Measurements from ENCODE around the gene TBC1D24. TPM values are rescaled to one million over a fixed set of nuclear protein-coding genes. Genes with fewer than 3 reads are reported as not detected.

Gene TBC1D24
- total and polyA plus RNA-seq, 8 donors, result 3.2 to 35.6 (median 9.0) TPM

- DNase-seq, result no peak
- Histone ChIP-seq H3K27me3 (no peaks in the 10 kb centered on the region), H3K27ac (no peak overlapping the region), H3K36me3 (peaks cover 6 to 80% (median 44%) of the 10 kb centered on the region in 4 donors), H3K9me3 (no peaks in the 10 kb centered on the region), H3K4me3 (no peak overlapping the region), H3K4me1 (no peaks in the 10 kb centered on the region)
- intact Hi-C loops (cut with DNase I; ENCODE audit: low total_unique reads), result no loop called here
- TF ChIP-seq POLR2A (IDR thresholded peaks at IDR 0.05) (no peak), EP300 (IDR thresholded peaks at IDR 0.05) (no peak), POLR2AphosphoS5 (IDR thresholded peaks at IDR 0.05) (no peak)
- TF ChIP-seq, protein P1, sequence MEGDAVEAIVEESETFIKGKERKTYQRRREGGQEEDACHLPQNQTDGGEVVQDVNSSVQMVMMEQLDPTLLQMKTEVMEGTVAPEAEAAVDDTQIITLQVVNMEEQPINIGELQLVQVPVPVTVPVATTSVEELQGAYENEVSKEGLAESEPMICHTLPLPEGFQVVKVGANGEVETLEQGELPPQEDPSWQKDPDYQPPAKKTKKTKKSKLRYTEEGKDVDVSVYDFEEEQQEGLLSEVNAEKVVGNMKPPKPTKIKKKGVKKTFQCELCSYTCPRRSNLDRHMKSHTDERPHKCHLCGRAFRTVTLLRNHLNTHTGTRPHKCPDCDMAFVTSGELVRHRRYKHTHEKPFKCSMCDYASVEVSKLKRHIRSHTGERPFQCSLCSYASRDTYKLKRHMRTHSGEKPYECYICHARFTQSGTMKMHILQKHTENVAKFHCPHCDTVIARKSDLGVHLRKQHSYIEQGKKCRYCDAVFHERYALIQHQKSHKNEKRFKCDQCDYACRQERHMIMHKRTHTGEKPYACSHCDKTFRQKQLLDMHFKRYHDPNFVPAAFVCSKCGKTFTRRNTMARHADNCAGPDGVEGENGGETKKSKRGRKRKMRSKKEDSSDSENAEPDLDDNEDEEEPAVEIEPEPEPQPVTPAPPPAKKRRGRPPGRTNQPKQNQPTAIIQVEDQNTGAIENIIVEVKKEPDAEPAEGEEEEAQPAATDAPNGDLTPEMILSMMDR (IDR thresholded peaks at IDR 0.05), result no peak
- WGBS, 5 donors, result 91 to 95% (median 94%) methylated on average over 19 of the region's 19 CpGs
These were observed 23.9 kb upstream of the TBC1D24 start for GRCh38 chr16:2450975-2451381.

DNA sequence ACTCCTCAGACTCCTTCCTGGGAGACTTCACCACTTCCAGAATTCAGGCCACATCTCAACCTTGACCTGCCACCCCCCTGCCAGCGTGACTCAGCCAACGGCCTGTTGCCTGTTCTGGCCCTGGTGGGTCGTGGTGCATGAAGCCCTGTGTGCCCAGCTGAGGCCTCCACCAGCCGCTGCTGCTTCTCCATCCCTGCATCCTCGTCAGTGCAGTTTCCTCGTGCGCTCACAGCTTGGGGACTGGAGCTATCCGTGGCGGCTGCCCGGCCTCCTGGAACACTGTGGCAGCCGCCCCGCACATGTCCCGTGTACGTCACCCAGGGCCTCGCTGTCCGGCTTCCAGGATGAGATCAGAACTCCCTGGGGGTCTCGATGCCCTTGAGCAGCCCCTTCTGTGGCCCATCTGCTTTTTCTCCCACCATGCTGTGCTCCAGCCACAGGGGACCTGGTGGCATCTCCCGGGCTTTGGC, 23.0 kb upstream of the TBC1D24 start:
- DNase-seq, result no peak
- no peaks in the 10 kb centered on the region for H3K27me3 ChIP-seq
- intact Hi-C loops (cut with DNase I; ENCODE audit: low total_unique reads), result no loop called here
- no peak overlapping the region for H3K4me3 ChIP-seq
- H3K4me1 ChIP-seq, result no peaks in the 10 kb centered on the region
- H3K27ac ChIP-seq, result no peak overlapping the region
- TF ChIP-seq, protein P1 (IDR thresholded peaks at IDR 0.05), result no peak
- TF ChIP-seq POLR2A (IDR thresholded peaks at IDR 0.05) (no peak), POLR2AphosphoS5 (IDR thresholded peaks at IDR 0.05) (no peak), EP300 (IDR thresholded peaks at IDR 0.05) (no peak)
- WGBS, 5 donors, result 93 to 97% (median 95%) methylated on average over 17 to 18 of the region's 18 CpGs
- H3K36me3 ChIP-seq, result peaks cover 11 to 80% (median 43%) of the 10 kb centered on the region in 4 donors
- no peaks in the 10 kb centered on the region for H3K9me3 ChIP-seq

DNA sequence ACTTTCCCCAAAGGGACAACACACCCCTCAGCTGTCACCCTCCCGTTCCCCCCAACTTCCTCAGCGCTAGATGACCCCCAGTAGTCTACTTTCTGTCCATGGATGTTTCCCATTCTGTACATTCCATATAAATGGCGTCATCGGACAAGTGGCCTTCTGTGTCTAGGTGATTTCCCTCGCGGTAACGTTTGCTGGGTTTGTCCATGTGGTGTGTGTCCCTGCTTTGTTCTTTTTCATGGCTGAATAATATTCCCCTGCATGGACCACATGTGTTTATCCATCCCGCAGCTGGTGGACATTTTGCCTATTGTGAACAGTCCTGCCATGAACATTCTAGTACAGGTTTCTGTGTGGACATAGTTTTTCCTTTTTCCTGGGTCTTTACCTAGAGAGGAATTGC, 22.3 kb upstream of the TBC1D24 start:
- TF ChIP-seq POLR2A (IDR thresholded peaks at IDR 0.05) (no peak), POLR2AphosphoS5 (IDR thresholded peaks at IDR 0.05) (no peak), EP300 (IDR thresholded peaks at IDR 0.05) (no peak)
- TF ChIP-seq, protein P1 (IDR thresholded peaks at IDR 0.05), result no peak
- H3K4me1 ChIP-seq, result no peaks in the 10 kb centered on the region
- 95 to 98% (median 97%) methylated on average over 8 of the region's 8 CpGs for WGBS, 5 donors
- H3K4me3 ChIP-seq, result no peak overlapping the region
- DNase-seq, result no peak
- H3K9me3 ChIP-seq, result no peaks in the 10 kb centered on the region
- H3K36me3 ChIP-seq, result peaks cover 11 to 83% (median 42%) of the 10 kb centered on the region in 4 donors
- H3K27ac ChIP-seq, result no peak overlapping the region
- intact Hi-C loops (cut with DNase I; ENCODE audit: low total_unique reads), result no loop called here
- no peaks in the 10 kb centered on the region for H3K27me3 ChIP-seq

GRCh38 chr16:2455081-2455845, 19.7 kb upstream of the TBC1D24 start:
- TF ChIP-seq EP300 (IDR thresholded peaks at IDR 0.05) (no peak), POLR2A (IDR thresholded peaks at IDR 0.05) (no peak), POLR2AphosphoS5 (IDR thresholded peaks at IDR 0.05) (no peak)
- TF ChIP-seq, protein P1 (IDR thresholded peaks at IDR 0.05), result no peak
- intact Hi-C loops (cut with DNase I; ENCODE audit: low total_unique reads), result no loop called here
- 93 to 96% (median 95%) methylated on average over 28 of the region's 28 CpGs for WGBS, 5 donors
- Histone ChIP-seq H3K36me3 (peaks cover 5 to 58% (median 25%) of the 10 kb centered on the region in 4 donors), H3K9me3 (no peaks in the 10 kb centered on the region), H3K27ac (no peak overlapping the region), H3K27me3 (no peaks in the 10 kb centered on the region), H3K4me3 (no peak overlapping the region), H3K4me1 (peaks cover 7 to 17% (median 13%) of the 10 kb centered on the region in 4 donors)
- no peak for DNase-seq

Data from stomach (tissue), 9 donors.